Lower leg skin (tissue), 3 donors: ENCODE measurements around the gene SUPT7L.

ENCODE experiments used
- CTCF ChIP-seq, 3 donors: fragments of 450-650 bp; IDR thresholded peaks; one replicate each; pipeline ENCODE4 v1.5.1; 2016; ENCODE audit warnings: antibody characterized with exemption in 3 of 3, mild to moderate bottlenecking in 3 of 3, moderate library complexity in 2 of 3
- POLR2A ChIP-seq, 2 donors: fragments of 450-650 bp; IDR thresholded peaks; one replicate each; pipeline ENCODE4 v1.6.1; 2016 to 2017; ENCODE audit warnings: antibody characterized with exemption in 2 of 2, mild to moderate bottlenecking in 1 of 2, moderate library complexity in 1 of 2

- TF ChIP-seq CTCF (IDR thresholded peaks at IDR 0.05) (no peak), POLR2A (IDR thresholded peaks at IDR 0.05) (no peak)
Observed at GRCh38 chr2:27709960-27710575, 46.7 kb upstream of the SUPT7L start.
